ENCODE measurements around the gene SLC25A47. TPM values are rescaled to one million over a fixed set of nuclear protein-coding genes. Genes with fewer than 3 reads are reported as not detected.

The SLC25A47 gene
- total and polyA plus RNA-seq, 4 donors = 0.02 to 0.12 (median 0.06) TPM; not detected in 1

DNA sequence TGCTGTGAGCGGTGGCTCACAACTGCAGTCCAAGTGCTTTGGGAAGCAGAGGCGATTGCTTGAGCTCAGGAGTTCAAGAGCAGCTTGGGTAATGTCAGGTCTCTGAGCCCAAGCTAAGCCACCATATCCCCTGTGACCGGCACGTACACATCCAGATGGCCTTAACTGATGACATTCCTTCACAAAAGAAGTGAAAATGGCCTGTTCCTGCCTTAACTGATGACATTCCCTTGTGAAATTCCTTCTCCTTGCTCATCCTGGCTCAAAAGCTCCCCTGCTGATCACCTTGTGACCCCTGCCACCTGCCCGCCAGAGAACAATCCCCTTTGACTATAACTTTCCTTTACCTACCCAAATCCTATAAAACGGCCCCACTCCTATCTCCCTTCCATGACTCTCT, 48.6 kb downstream of the SLC25A47 start:
- peaks cover 4 to 14% (median 6%) of the 10 kb centered on the region in 5 donors for H3K4me1 ChIP-seq (ENCODE audit: control insufficient read depth in 5 of 5, insufficient read depth in 5 of 5, low read length in 5 of 5)
- no peak for ATAC-seq (ENCODE audit: insufficient read depth, low FRiP score)
- 72 to 86% methylated on average over 6 of the region's 6 CpGs for WGBS, 2 donors

DNA sequence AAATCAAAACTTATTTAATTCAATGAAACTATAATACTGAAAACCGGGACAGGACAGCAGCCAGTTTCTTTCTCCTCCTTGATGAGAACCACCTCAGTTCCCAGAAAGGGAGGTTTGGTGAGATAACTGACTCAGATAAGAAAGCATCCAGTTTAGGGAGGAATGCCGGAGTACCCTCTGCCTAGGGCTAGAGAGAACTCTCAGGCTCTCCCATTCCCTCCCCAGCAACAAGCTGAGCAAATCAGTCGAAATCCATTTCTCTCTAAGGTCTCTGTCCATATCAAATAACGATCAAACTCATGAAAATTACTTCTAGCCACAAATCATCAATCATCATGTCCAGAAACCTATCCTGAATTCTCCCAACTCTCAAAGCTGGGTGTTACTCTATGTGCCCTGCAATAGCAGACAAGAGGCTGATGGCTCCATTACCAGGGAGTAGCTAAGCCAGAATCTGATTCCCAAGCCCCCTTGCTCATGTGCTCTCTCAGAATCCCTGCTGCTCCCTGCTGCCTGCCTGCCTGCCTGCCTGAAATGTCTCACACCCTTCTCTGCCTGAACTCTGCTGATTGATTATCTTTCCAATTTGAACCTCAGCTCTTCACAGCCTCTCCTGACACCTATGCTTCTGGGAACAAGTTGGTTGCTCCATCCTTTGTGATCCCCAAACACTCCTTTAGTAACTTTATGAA, 49.4 kb downstream of the SLC25A47 start:
- DNase-seq (no peak), ATAC-seq (ENCODE audit: insufficient read depth, low FRiP score) (no peak)
- TF ChIP-seq, protein P1, sequence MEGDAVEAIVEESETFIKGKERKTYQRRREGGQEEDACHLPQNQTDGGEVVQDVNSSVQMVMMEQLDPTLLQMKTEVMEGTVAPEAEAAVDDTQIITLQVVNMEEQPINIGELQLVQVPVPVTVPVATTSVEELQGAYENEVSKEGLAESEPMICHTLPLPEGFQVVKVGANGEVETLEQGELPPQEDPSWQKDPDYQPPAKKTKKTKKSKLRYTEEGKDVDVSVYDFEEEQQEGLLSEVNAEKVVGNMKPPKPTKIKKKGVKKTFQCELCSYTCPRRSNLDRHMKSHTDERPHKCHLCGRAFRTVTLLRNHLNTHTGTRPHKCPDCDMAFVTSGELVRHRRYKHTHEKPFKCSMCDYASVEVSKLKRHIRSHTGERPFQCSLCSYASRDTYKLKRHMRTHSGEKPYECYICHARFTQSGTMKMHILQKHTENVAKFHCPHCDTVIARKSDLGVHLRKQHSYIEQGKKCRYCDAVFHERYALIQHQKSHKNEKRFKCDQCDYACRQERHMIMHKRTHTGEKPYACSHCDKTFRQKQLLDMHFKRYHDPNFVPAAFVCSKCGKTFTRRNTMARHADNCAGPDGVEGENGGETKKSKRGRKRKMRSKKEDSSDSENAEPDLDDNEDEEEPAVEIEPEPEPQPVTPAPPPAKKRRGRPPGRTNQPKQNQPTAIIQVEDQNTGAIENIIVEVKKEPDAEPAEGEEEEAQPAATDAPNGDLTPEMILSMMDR (IDR thresholded peaks at IDR 0.05; ENCODE audit: control extremely low read depth, extremely low read depth) = no peak
- peak overlapping the region in 1 of 2 donors; percentile 48 for H3K27ac ChIP-seq (ENCODE audit: low read depth in 1 of 2, low read length in 1 of 2)
- H3K36me3 ChIP-seq (ENCODE audit: control insufficient read depth in 4 of 4, insufficient read depth in 4 of 4, low read length in 4 of 4) = peaks cover 0 to 16% (median 4%) of the 10 kb centered on the region in 4 donors
- no peaks in the 10 kb centered on the region for H3K9me3 ChIP-seq (ENCODE audit: control insufficient read depth in 4 of 4, insufficient read depth in 3 of 4, low read length in 3 of 4)
- peaks cover 6 to 20% (median 6%) of the 10 kb centered on the region in 5 donors for H3K4me1 ChIP-seq (ENCODE audit: control insufficient read depth in 5 of 5, insufficient read depth in 5 of 5, low read length in 5 of 5)
- no peaks in the 10 kb centered on the region for H3K27me3 ChIP-seq (ENCODE audit: control insufficient read depth in 3 of 3, insufficient read depth in 3 of 3, low read length in 2 of 3)
- H3K9ac ChIP-seq (ENCODE audit: insufficient read depth in 1 of 2, low read length in 2 of 2) = no peak overlapping the region
- WGBS, 2 donors = 65 to 81% methylated on average over 4 of the region's 4 CpGs
- H3K4me3 ChIP-seq = peak overlapping the region; percentile 14

More for the DNA sequence above, 48.6 kb downstream of the SLC25A47 start:
- Histone ChIP-seq H3K9ac (ENCODE audit: insufficient read depth in 1 of 2, low read length in 2 of 2) (no peak overlapping the region), H3K27ac (ENCODE audit: low read depth in 1 of 2, low read length in 1 of 2) (peak overlapping the region in 1 of 2 donors; percentile 45), H3K4me3 (peak overlapping the region; percentile 10), H3K27me3 (ENCODE audit: control insufficient read depth in 3 of 3, insufficient read depth in 3 of 3, low read length in 2 of 3) (no peaks in the 10 kb centered on the region), H3K36me3 (ENCODE audit: control insufficient read depth in 4 of 4, insufficient read depth in 4 of 4, low read length in 4 of 4) (peaks cover 0 to 19% (median 7%) of the 10 kb centered on the region in 4 donors), H3K9me3 (ENCODE audit: control insufficient read depth in 4 of 4, insufficient read depth in 3 of 4, low read length in 3 of 4) (no peaks in the 10 kb centered on the region)
- DNase-seq = no peak
- TF ChIP-seq, protein P1 (IDR thresholded peaks at IDR 0.05; ENCODE audit: control extremely low read depth, extremely low read depth) = no peak

GRCh38 chr14:100374270-100374669, 51.1 kb downstream of the SLC25A47 start:
- no peaks in the 10 kb centered on the region for H3K9me3 ChIP-seq (ENCODE audit: control insufficient read depth in 4 of 4, insufficient read depth in 3 of 4, low read length in 3 of 4)
- TF ChIP-seq, protein P1 (IDR thresholded peaks at IDR 0.05; ENCODE audit: control extremely low read depth, extremely low read depth) = no peak
- 56 to 61% methylated on average over 2 of the region's 2 CpGs for WGBS, 2 donors
- no peaks in the 10 kb centered on the region for H3K27me3 ChIP-seq (ENCODE audit: control insufficient read depth in 3 of 3, insufficient read depth in 3 of 3, low read length in 2 of 3)
- H3K4me3 ChIP-seq = peak overlapping the region; percentile 36
- no peak overlapping the region for H3K9ac ChIP-seq (ENCODE audit: insufficient read depth in 1 of 2, low read length in 2 of 2)
- H3K27ac ChIP-seq (ENCODE audit: low read depth in 1 of 2, low read length in 1 of 2) = peak overlapping the region; percentile 78 to 96
- H3K36me3 ChIP-seq (ENCODE audit: control insufficient read depth in 4 of 4, insufficient read depth in 4 of 4, low read length in 4 of 4) = peaks cover 0 to 2% (median 0%) of the 10 kb centered on the region in 4 donors
- no peak for DNase-seq
- H3K4me1 ChIP-seq (ENCODE audit: control insufficient read depth in 5 of 5, insufficient read depth in 5 of 5, low read length in 5 of 5) = peaks cover 4 to 23% (median 6%) of the 10 kb centered on the region in 5 donors
- no peak for ATAC-seq (ENCODE audit: insufficient read depth, low FRiP score)
